Keratinocyte (primary cell): Measurements from ENCODE around the gene NCOA4. TPM values are rescaled to one million over a fixed set of nuclear protein-coding genes. Genes with fewer than 3 reads are reported as not detected.

Experiments used
- DNase-seq: peaks from one replicate; pipeline ENCODE4 v3.0.0-alpha.2; 2011; ENCODE audit warnings: low read depth, missing footprints, low spot score
- FAIRE-seq: peaks from 2 replicates; lab custom pipeline; 2011; peaks lifted over from hg19 to GRCh38; lab: Jason Lieb, UNC
- H2AFZ ChIP-seq: 2 replicates; pipeline ENCODE4 v1.6.0; 2012; ENCODE audit warnings: low read length, control low read depth, inconsistent platforms; ENCODE audit not compliant: control insufficient read depth
- H3K27ac ChIP-seq: 2 replicates; pipeline ENCODE4 v1.5.1; 2011; ENCODE audit warnings: low read length; ENCODE audit not compliant: control insufficient read depth, insufficient read depth
- H3K27me3 ChIP-seq: 3 replicates; pipeline ENCODE4 v1.6.0; 2011; ENCODE audit warnings: low read length; ENCODE audit not compliant: control insufficient read depth, insufficient read depth; ENCODE audit errors: extremely low read depth
- H3K36me3 ChIP-seq, 2 experiments: 2 replicates in 1 of 2; 3 replicates in 1 of 2; pipeline ENCODE4 v1.5.1; 2011; ENCODE audit warnings: low read length in 2 of 2, mild to moderate bottlenecking in 1 of 2; ENCODE audit not compliant: control insufficient read depth in 2 of 2, insufficient read depth in 2 of 2; ENCODE audit errors: extremely low read depth in 1 of 2
- H3K4me1 ChIP-seq: 3 replicates; pipeline ENCODE4 v1.5.1; 2011; ENCODE audit warnings: low read length; ENCODE audit not compliant: control insufficient read depth, insufficient read depth; ENCODE audit errors: extremely low read depth
- H3K4me2 ChIP-seq: 3 replicates; pipeline ENCODE4 v1.6.0; 2011; ENCODE audit warnings: low read depth, low read length; ENCODE audit not compliant: control insufficient read depth, insufficient read depth; ENCODE audit errors: extremely low read depth
- H3K4me3 ChIP-seq, 3 experiments: fragments of 200-600 bp in 1 of 3; sonication (generic) in 1 of 3; 2 replicates in 2 of 3; 3 replicates in 1 of 3; pipeline ENCODE4 v1.5.1; 2011 to 2016; ENCODE audit warnings: low read length in 3 of 3, mild to moderate bottlenecking in 3 of 3, control low read depth in 2 of 3, inconsistent platforms in 1 of 3, low read depth in 1 of 3, mixed read lengths in 1 of 3, mixed run types in 1 of 3, moderate library complexity in 1 of 3; ENCODE audit not compliant: control insufficient read depth in 2 of 3, insufficient read depth in 2 of 3; ENCODE audit errors: extremely low read depth in 1 of 3
- H3K79me2 ChIP-seq: 2 replicates; pipeline ENCODE4 v1.6.0; 2012; ENCODE audit warnings: low read length; ENCODE audit not compliant: control insufficient read depth, insufficient read depth
- H3K9ac ChIP-seq: 3 replicates; pipeline ENCODE4 v1.6.0; 2011; ENCODE audit warnings: low read length; ENCODE audit not compliant: control insufficient read depth, insufficient read depth; ENCODE audit errors: extremely low read depth
- H3K9me1 ChIP-seq: 3 replicates; pipeline ENCODE4 v1.6.0; 2011; ENCODE audit warnings: low read length; ENCODE audit not compliant: control insufficient read depth, insufficient read depth; ENCODE audit errors: extremely low read depth
- H3K9me3 ChIP-seq: 2 replicates; pipeline ENCODE4 v1.5.1; 2012; ENCODE audit warnings: low read depth, low read length; ENCODE audit not compliant: control insufficient read depth
- H4K20me1 ChIP-seq: 3 replicates; pipeline ENCODE4 v1.6.0; 2011; ENCODE audit warnings: low read length; ENCODE audit not compliant: control insufficient read depth, insufficient read depth; ENCODE audit errors: extremely low read depth
- CTCF ChIP-seq, 3 experiments: IDR thresholded peaks in 1 of 3; conservative IDR thresholded peaks in 1 of 3; optimal IDR thresholded peaks in 1 of 3; 2 replicates in 2 of 3; 3 replicates in 1 of 3; pipeline versions ENCODE3 to v1.5.1; 2011; ENCODE audit warnings: low read length in 3 of 3, mild to moderate bottlenecking in 3 of 3, moderate library complexity in 2 of 3, control low read depth in 1 of 3, inconsistent platforms in 1 of 3; ENCODE audit not compliant: insufficient read depth in 2 of 3; ENCODE audit errors: extremely low read depth in 1 of 3
- EZH2 ChIP-seq: IDR thresholded peaks from one replicate; pipeline ENCODE4 v1.6.1; 2012; ENCODE audit warnings: inconsistent platforms, mild to moderate bottlenecking, low read length, moderate library complexity
- dilution Hi-C: fragments of 300-500 bp; cut with MboI; formaldehyde crosslinking; loops from one replicate; pipeline ENCODE4 v1.7.0; 2020; ENCODE audit warnings: low sequenced_read_pairs; ENCODE audit not compliant: extremely low pct_ligation_motif_present
- polyA plus RNA-seq, 5 experiments: library from polyadenylated mRNA; depleted of rRNA in 3 of 5; stranded (reverse) in 3 of 5; stranded (forward) in 1 of 5; unstranded in 1 of 5; fragments of >200 nt; gene quantifications; 1 replicate in 1 of 5; 2 replicates in 3 of 5; 3 replicates in 1 of 5; pipeline versions ENCODE4 v1.2.1 to v1.2.3, GENCODE V29; 2011 to 2012; ENCODE audit warnings: missing spikeins in 2 of 5, low read depth in 1 of 5, low replicate concordance in 1 of 5

The NCOA4 gene
- polyA plus RNA-seq, 1 donor (not counting 4 experiments of a cell fraction or from before 2014, with no cell fraction given) = 179 TPM

GRCh38 chr10:46077731-46078413, 47.4 kb upstream of the NCOA4 start:
- dilution Hi-C loops = no loop called here
- TF ChIP-seq CTCF (optimal IDR thresholded peaks at IDR 0.05 in 1 of 3, IDR thresholded peaks at IDR 0.05 in 1 of 3, conservative IDR thresholded peaks at IDR 0.05 in 1 of 3; ENCODE audit: extremely low read depth in 1 of 3, insufficient read depth in 2 of 3, low read length in 3 of 3) (no peak), EZH2 (no peak)
- Histone ChIP-seq H3K9me3 (no peaks in the 10 kb centered on the region), H3K4me1 (no peaks in the 10 kb centered on the region), H3K36me3 (no peaks in the 10 kb centered on the region), H3K4me3 (no peak overlapping the region), H2AFZ (no peak overlapping the region), H3K9me1 (no peaks in the 10 kb centered on the region), H3K27ac (no peak overlapping the region), H4K20me1 (no peaks in the 10 kb centered on the region), H3K4me2 (no peak overlapping the region), H3K79me2 (no peaks in the 10 kb centered on the region), H3K27me3 (no peaks in the 10 kb centered on the region), H3K9ac (no peak overlapping the region)
- FAIRE-seq (no peak), DNase-seq (no peak)

GRCh38 chr10:46077141-46077554, 46.7 kb upstream of the NCOA4 start:
- no peak for TF ChIP-seq EZH2
- no peak for TF ChIP-seq CTCF (optimal IDR thresholded peaks at IDR 0.05 in 1 of 3, IDR thresholded peaks at IDR 0.05 in 1 of 3, conservative IDR thresholded peaks at IDR 0.05 in 1 of 3; ENCODE audit: extremely low read depth in 1 of 3, insufficient read depth in 2 of 3, low read length in 3 of 3)
- no peak overlapping the region for H2AFZ ChIP-seq
- H3K79me2 ChIP-seq = no peaks in the 10 kb centered on the region
- H3K9me3 ChIP-seq = no peaks in the 10 kb centered on the region
- H3K36me3 ChIP-seq = no peaks in the 10 kb centered on the region
- H3K27ac ChIP-seq = no peak overlapping the region
- H3K9me1 ChIP-seq = no peaks in the 10 kb centered on the region
- H3K9ac ChIP-seq = no peak overlapping the region
- H4K20me1 ChIP-seq = no peaks in the 10 kb centered on the region
- no peak for FAIRE-seq
- H3K27me3 ChIP-seq = no peaks in the 10 kb centered on the region
- no peak for DNase-seq
- H3K4me2 ChIP-seq = no peak overlapping the region
- H3K4me1 ChIP-seq = no peaks in the 10 kb centered on the region
- dilution Hi-C loops = no loop called here
- no peak overlapping the region for H3K4me3 ChIP-seq
